HG03196 (cell line): ENCODE measurements around the gene DCDC1.
"Not testable (repeated sequence)": the region's sequence is repeated elsewhere in the genome, so short reads cannot be mapped to it uniquely, and the experiment has no call there.

Source experiments
- ATAC-seq: cut with Tn5 transposase; IDR thresholded peaks from one replicate; pipeline ENCODE4 v1.9.1; 2021; ENCODE audit not compliant: unreplicated experiment

Gene DCDC1

GRCh38 chr11:31337806-31338205 lies 31.7 kb downstream of the DCDC1 start:
- ATAC-seq: no peak

- ATAC-seq: no peak
Observed at GRCh38 chr11:31328697-31329096, 40.8 kb downstream of the DCDC1 start.

GRCh38 chr11:31327417-31327816 lies 42.1 kb downstream of the DCDC1 start:
- no peak for ATAC-seq

GRCh38 chr11:31326470-31327148 lies 42.9 kb downstream of the DCDC1 start:
- peak; percentile 74 for ATAC-seq

- ATAC-seq: no peak
Observed at GRCh38 chr11:31325160-31325559, 44.4 kb downstream of the DCDC1 start.

GRCh38 chr11:31323145-31323544 lies 46.4 kb downstream of the DCDC1 start:
- ATAC-seq: no peak

- not testable (repeated sequence) for ATAC-seq
Observed at GRCh38 chr11:31321494-31321893, 48.0 kb downstream of the DCDC1 start.

GRCh38 chr11:31303644-31304180 lies 65.8 kb downstream of the DCDC1 start:
- ATAC-seq: no peak

- ATAC-seq: no peak
Observed at GRCh38 chr11:31301549-31302510, 67.7 kb downstream of the DCDC1 start.

GRCh38 chr11:31295308-31295707 lies 74.2 kb downstream of the DCDC1 start:
- no peak for ATAC-seq

- ATAC-seq: not testable (repeated sequence)
Observed at GRCh38 chr11:31273527-31273926, 96.0 kb downstream of the DCDC1 start.

- ATAC-seq: no peak
Observed at GRCh38 chr11:31267720-31268119, 101.8 kb downstream of the DCDC1 start.

- no peak for ATAC-seq
Observed at GRCh38 chr11:31264834-31265233, 104.7 kb downstream of the DCDC1 start.

GRCh38 chr11:31262761-31263160 lies 106.8 kb downstream of the DCDC1 start:
- no peak for ATAC-seq

GRCh38 chr11:31259797-31260196 lies 109.7 kb downstream of the DCDC1 start:
- ATAC-seq: no peak

- no peak for ATAC-seq
Observed at GRCh38 chr11:31254415-31254814, 115.1 kb downstream of the DCDC1 start.

GRCh38 chr11:31248768-31249167 lies 120.8 kb downstream of the DCDC1 start:
- no peak for ATAC-seq

- ATAC-seq: no peak
Observed at GRCh38 chr11:31247321-31247720, 122.2 kb downstream of the DCDC1 start.

GRCh38 chr11:31246451-31247165 lies 122.9 kb downstream of the DCDC1 start:
- ATAC-seq: no peak

- no peak for ATAC-seq
Observed at GRCh38 chr11:31243706-31244105, 125.8 kb downstream of the DCDC1 start.

GRCh38 chr11:31240340-31240904 lies 129.1 kb downstream of the DCDC1 start:
- ATAC-seq: no peak
